Heart left ventricle (tissue), 16 donors: ENCODE results near the gene TRAF7. TPM values are rescaled to one million over a fixed set of nuclear protein-coding genes. Genes with fewer than 3 reads are reported as not detected.

Experiments used
- ATAC-seq, 4 donors: fragments of 200-7000 bp; cut with Tn5 transposase; one replicate each; pipeline ENCODE4 v1.9.1; 2020 to 2022; ENCODE audit warnings: moderate library complexity in 4 of 4, mild to moderate bottlenecking in 3 of 4, moderate number of reproducible peaks in 1 of 4
- DNase-seq, 5 donors: peaks; one replicate each; pipeline ENCODE4 v3.0.0-alpha.2; 2020
- H3K27ac ChIP-seq, 12 donors: fragments of 200-600 bp; sonication (generic) in 4 of 12; one replicate each; pipeline versions ENCODE4 v1.5.0 to v1.8.0; 2016 to 2022; ENCODE audit warnings: mild to moderate bottlenecking in 2 of 12
- H3K27me3 ChIP-seq, 9 donors: fragments of 200-600 bp; sonication (generic) in 2 of 9; one replicate each; pipeline versions ENCODE4 v1.5.1 to v1.8.0; 2016 to 2022; ENCODE audit warnings: mild to moderate bottlenecking in 3 of 9
- H3K36me3 ChIP-seq, 9 donors: fragments of 200-600 bp; sonication (generic) in 2 of 9; one replicate each; pipeline versions ENCODE4 v1.5.0 to v1.8.0; 2018 to 2022; ENCODE audit warnings: mild to moderate bottlenecking in 2 of 9
- H3K4me1 ChIP-seq, 12 donors: fragments of 200-600 bp; sonication (generic) in 4 of 12; one replicate each; pipeline versions ENCODE4 v1.5.0 to v1.8.0; 2016 to 2022; ENCODE audit warnings: mild to moderate bottlenecking in 3 of 12
- H3K4me3 ChIP-seq, 12 donors: fragments of 200-600 bp; sonication (generic) in 4 of 12; one replicate each; pipeline versions ENCODE4 v1.5.0 to v1.8.0; 2017 to 2022; ENCODE audit warnings: mild to moderate bottlenecking in 9 of 12, moderate library complexity in 4 of 12
- H3K9me3 ChIP-seq, 12 donors: fragments of 200-600 bp; sonication (generic) in 4 of 12; one replicate each; pipeline versions ENCODE4 v1.5.0 to v1.8.0; 2016 to 2022; ENCODE audit warnings: mild to moderate bottlenecking in 1 of 12
- POLR2A ChIP-seq, 2 donors: fragments of 450-650 bp; IDR thresholded peaks; one replicate each; pipeline ENCODE4 v1.6.1; 2017; ENCODE audit warnings: antibody characterized with exemption in 2 of 2, mild to moderate bottlenecking in 2 of 2, moderate library complexity in 2 of 2
- WGBS, 4 donors: extraction: QIAGEN DNeasy Blood & Tissue Kit in 2 of 4; methylation state at CpG; one replicate each; pipeline versions ENCODE4 v1.1.5 to v1.1.7; 2013 to 2018; 5-methylcytosine and 5-hydroxymethylcytosine counted together
- intact Hi-C, 10 donors: fragments of 100-400 bp; cut with DNase I; formaldehyde crosslinking; loops; one replicate each; pipeline versions ENCODE4 v1.11.1 to v1.14.2; 2022
- polyA plus RNA-seq, 2 donors: library from polyadenylated mRNA; stranded (reverse); fragments of 200-250 nt; gene quantifications; one replicate each; pipeline ENCODE4 v1.2.3, GENCODE V29; 2013
- total RNA-seq, 9 donors: library from RNA; depleted of rRNA in 2 of 9; stranded (reverse); fragments of >200 nt in 2 of 9; fragmentation: NEBNext Ultra II Directional in 3 of 9; extraction: Animal tissue kit (Norgen Biotek cat#: 25700) in 3 of 9; gene quantifications; one replicate each; pipeline versions ENCODE4 v1.1.0 to v1.2.4, GENCODE V29; 2016 to 2023
- TF ChIP-seq, protein P1 (sequence below), 12 donors: fragments of 200-600 bp; sonication (generic) in 4 of 12; IDR thresholded peaks; one replicate each; pipeline versions ENCODE4 v1.5.0 to v1.8.0; 2018 to 2022; ENCODE audit warnings: antibody characterized with exemption in 12 of 12, mild to moderate bottlenecking in 5 of 12
- donor health status: ischemic (EF 13 %, LVEDD 7.1; RV severe dilation, severe dysfunction).
- donor health status: healthy with polysubstance abuse.
- donor health status: DM: no; HTN: yes; CAD: no.
- donor health status: DM: no; HTN: no; CAD: no.
- donor health status: ischemic (EF 25% LVEDD 6.9; RV normal size, moderate dysfunction).
- donor health status: ischemic (EF 25% LVEDD 5.7; RV mildly dilated, moderate dysfunction).
- donor health status: healthy.
- donor health status: DM: yes; HTN: yes; CAD: no.
- donor health status: ischemic (EF 35%, LVEDD 5.7; RV mildly dilated, moderate dysfunction).
- donor health status: nonischemic (EF 11% LVEDD 7.7; RV severe dilation, severe dysfunction).
- donor health status: DM: yes; HTN: yes; CAD: no.
- donor health status: PGD.
- donor health status: ischemic (EF 29% LVEDD 5.4; RV normal size, mild dysfunction).
- donor health status: nonischemic (EF 23%, LVEDD 6.1; RV moderate dilation, normal function).

TRAF7 gene
- total and polyA plus RNA-seq, 11 donors: 12.2 to 40.2 (median 27.0) TPM

GRCh38 chr16:2194166-2194834 is 38.7 kb downstream of the TRAF7 start:
- intact Hi-C loops: loop anchor here in 1 of 10 donors (10.0 kb wide), 1 partner anchor 301 kb away; no protein-coding TSS in a partner anchor
- peaks cover 0 to 24% (median 8%) of the 10 kb centered on the region in 12 donors for H3K4me1 ChIP-seq
- WGBS, 4 donors: 75 to 79% (median 77%) methylated on average over 15 to 16 of the region's 16 CpGs
- DNase-seq: no peak
- peaks cover 8 to 45% (median 23%) of the 10 kb centered on the region in 9 donors for H3K27me3 ChIP-seq
- H3K27ac ChIP-seq: no peak overlapping the region
- no peak for ATAC-seq
- no peaks in the 10 kb centered on the region for H3K9me3 ChIP-seq
- TF ChIP-seq POLR2A (IDR thresholded peaks at IDR 0.05): no peak
- TF ChIP-seq, protein P1, sequence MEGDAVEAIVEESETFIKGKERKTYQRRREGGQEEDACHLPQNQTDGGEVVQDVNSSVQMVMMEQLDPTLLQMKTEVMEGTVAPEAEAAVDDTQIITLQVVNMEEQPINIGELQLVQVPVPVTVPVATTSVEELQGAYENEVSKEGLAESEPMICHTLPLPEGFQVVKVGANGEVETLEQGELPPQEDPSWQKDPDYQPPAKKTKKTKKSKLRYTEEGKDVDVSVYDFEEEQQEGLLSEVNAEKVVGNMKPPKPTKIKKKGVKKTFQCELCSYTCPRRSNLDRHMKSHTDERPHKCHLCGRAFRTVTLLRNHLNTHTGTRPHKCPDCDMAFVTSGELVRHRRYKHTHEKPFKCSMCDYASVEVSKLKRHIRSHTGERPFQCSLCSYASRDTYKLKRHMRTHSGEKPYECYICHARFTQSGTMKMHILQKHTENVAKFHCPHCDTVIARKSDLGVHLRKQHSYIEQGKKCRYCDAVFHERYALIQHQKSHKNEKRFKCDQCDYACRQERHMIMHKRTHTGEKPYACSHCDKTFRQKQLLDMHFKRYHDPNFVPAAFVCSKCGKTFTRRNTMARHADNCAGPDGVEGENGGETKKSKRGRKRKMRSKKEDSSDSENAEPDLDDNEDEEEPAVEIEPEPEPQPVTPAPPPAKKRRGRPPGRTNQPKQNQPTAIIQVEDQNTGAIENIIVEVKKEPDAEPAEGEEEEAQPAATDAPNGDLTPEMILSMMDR (IDR thresholded peaks at IDR 0.05): no peak
- no peaks in the 10 kb centered on the region for H3K36me3 ChIP-seq
- H3K4me3 ChIP-seq: no peak overlapping the region

GRCh38 chr16:2194852-2195321 is 39.3 kb downstream of the TRAF7 start:
- intact Hi-C loops: loop anchor here in 1 of 10 donors (10.0 kb wide), 1 partner anchor 300 kb away; no protein-coding TSS in a partner anchor
- Histone ChIP-seq H3K9me3 (no peaks in the 10 kb centered on the region), H3K4me3 (no peak overlapping the region), H3K27ac (no peak overlapping the region), H3K4me1 (peaks cover 0 to 24% (median 8%) of the 10 kb centered on the region in 12 donors), H3K36me3 (no peaks in the 10 kb centered on the region), H3K27me3 (peaks cover 8 to 45% (median 23%) of the 10 kb centered on the region in 9 donors)
- TF ChIP-seq, protein P1 (IDR thresholded peaks at IDR 0.05): peak in 7 of 12 donors; percentile 11 to 40 (median 19)
- TF ChIP-seq POLR2A (IDR thresholded peaks at IDR 0.05): no peak
- ATAC-seq (peak in 3 of 4 donors; percentile 31 to 41 (median 31)), DNase-seq (no peak)
- 29 to 46% (median 36%) methylated on average over 7 to 10 of the region's 10 CpGs for WGBS, 4 donors

DNA sequence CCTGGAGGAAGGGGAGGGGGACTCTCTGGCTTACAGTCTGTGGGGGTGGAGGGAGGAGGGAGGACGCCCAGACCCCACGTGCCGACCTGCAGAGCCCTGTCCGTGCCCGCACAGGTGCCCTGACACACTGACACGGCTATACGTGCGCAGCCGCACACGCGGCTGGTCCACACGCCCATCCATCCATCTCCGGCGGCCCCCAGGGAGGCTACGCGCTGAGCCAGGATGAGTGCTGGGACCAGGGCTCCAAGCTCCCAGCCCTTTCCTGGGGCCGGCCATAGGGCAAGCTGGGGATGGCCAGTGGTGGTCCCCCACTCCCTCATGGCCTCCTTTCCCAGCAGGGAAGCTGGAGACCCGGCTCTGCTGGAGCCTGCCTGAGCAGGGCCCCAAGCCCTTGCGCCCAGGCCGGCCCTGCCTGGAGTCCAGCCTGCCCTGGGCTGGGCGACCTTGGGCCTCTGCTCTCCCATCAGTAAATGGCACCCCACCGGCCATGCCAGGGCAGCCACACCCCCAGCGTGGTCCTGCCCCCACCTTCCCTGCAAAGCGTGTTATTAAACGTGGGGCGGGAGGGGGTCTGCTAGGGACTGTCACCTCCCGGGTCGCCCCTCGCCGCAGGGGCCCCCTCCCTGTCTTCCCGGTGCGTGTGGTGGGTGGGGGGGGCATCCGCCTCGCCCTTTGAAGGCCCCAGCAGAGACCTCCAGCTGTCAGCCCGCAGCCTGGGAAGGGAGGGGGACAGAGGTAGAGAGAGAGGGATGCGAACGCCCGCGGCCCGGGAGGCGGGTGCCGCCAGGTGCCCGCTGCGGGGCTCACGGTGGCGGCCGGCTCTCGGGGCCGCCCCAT is 40.0 kb downstream of the TRAF7 start:
- Histone ChIP-seq H3K27ac (no peak overlapping the region), H3K27me3 (peaks cover 8 to 45% (median 23%) of the 10 kb centered on the region in 9 donors), H3K4me1 (peaks cover 0 to 24% (median 8%) of the 10 kb centered on the region in 12 donors), H3K36me3 (no peaks in the 10 kb centered on the region), H3K4me3 (peak overlapping the region; percentile 12 to 63 (median 38)), H3K9me3 (no peaks in the 10 kb centered on the region)
- TF ChIP-seq, protein P1 (IDR thresholded peaks at IDR 0.05): no peak
- TF ChIP-seq POLR2A (IDR thresholded peaks at IDR 0.05): no peak
- DNase-seq (no peak), ATAC-seq (peak in 1 of 4 donors; percentile 3)
- 5 to 10% (median 7%) methylated on average over 2 to 49 of the region's 49 CpGs for WGBS, 4 donors
- intact Hi-C loops: loop anchor here in 1 of 10 donors (10.0 kb wide), 1 partner anchor 299 kb away; no protein-coding TSS in a partner anchor
